Thoracic aorta (tissue), 2 donors: ENCODE measurements around the gene IGF2R. TPM values are rescaled to one million over a fixed set of nuclear protein-coding genes. Genes with fewer than 3 reads are reported as not detected.

Source experiments
- ATAC-seq: fragments of 150-250 bp; one replicate; pipeline ENCODE4 v1.8.0; 2017; ENCODE audit warnings: low read depth; ENCODE audit not compliant: insufficient number of reproducible peaks, low FRiP score
- DNase-seq: peaks from one replicate; pipeline ENCODE4 v3.0.0-alpha.2; 2020; ENCODE audit warnings: low spot score
- H3K27ac ChIP-seq, 2 donors: fragments of 200-600 bp; sonication (generic); 1 replicate in 1 of 2; 2 replicates in 1 of 2; pipeline ENCODE4 v1.5.1; 2016; ENCODE audit warnings: mild to moderate bottlenecking in 2 of 2, moderate library complexity in 2 of 2
- H3K27me3 ChIP-seq: fragments of 200-600 bp; sonication (generic); replicated peaks from 2 replicates; pipeline ENCODE4 v1.6.0; 2016; ENCODE audit warnings: mild to moderate bottlenecking; ENCODE audit not compliant: insufficient read depth
- H3K36me3 ChIP-seq: fragments of 200-600 bp; sonication (generic); one replicate; pipeline ENCODE4 v1.5.1; 2016
- H3K4me1 ChIP-seq, 2 donors: fragments of 200-600 bp; sonication (generic); 1 replicate in 1 of 2; 2 replicates in 1 of 2; pipeline versions ENCODE4 v1.5.1 to v1.6.0; 2016; ENCODE audit warnings: low read depth in 2 of 2, mild to moderate bottlenecking in 1 of 2; ENCODE audit not compliant: control insufficient read depth in 1 of 2
- H3K4me3 ChIP-seq: fragments of 200-600 bp; sonication (generic); 2 replicates; pipeline ENCODE4 v1.5.1; 2016; ENCODE audit warnings: mild to moderate bottlenecking
- H3K9me3 ChIP-seq: fragments of 200-600 bp; sonication (generic); 2 replicates; pipeline ENCODE4 v1.5.1; 2016
- total RNA-seq, 2 donors: library from RNA; depleted of rRNA; stranded (reverse); fragments of >200 nt; gene quantifications; one replicate each; pipeline versions ENCODE4 v1.1.0 to v1.2.3, GENCODE V29; 2016
- TF ChIP-seq, protein P1 (sequence below): fragments of 200-600 bp; sonication (generic); IDR thresholded peaks from one replicate; pipeline ENCODE4 v1.5.1; 2019; ENCODE audit warnings: antibody characterized with exemption

The IGF2R gene
- total RNA-seq, 2 donors from 2014 or later = 82.2 to 88.4 TPM

DNA sequence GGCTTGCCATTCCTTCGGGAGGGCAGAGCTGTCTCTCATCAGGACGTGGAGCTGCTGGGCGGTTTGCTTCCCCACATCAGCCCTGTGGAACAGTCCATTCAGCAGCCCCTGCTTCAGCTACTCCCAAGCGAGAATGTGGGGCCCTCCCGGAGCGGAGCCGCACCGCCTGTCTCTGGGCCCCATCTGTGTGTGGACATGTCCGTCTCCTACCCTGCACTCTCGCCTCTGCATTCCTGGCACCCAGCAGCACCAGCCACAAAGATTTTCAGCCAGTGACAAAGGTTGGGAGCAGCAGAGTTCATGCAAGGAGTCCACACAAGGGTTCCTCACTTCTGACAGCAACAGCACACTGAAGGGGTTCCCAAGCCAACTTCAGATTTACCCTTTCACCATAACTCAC, 123.7 kb downstream of the IGF2R start:
- TF ChIP-seq, protein P1, sequence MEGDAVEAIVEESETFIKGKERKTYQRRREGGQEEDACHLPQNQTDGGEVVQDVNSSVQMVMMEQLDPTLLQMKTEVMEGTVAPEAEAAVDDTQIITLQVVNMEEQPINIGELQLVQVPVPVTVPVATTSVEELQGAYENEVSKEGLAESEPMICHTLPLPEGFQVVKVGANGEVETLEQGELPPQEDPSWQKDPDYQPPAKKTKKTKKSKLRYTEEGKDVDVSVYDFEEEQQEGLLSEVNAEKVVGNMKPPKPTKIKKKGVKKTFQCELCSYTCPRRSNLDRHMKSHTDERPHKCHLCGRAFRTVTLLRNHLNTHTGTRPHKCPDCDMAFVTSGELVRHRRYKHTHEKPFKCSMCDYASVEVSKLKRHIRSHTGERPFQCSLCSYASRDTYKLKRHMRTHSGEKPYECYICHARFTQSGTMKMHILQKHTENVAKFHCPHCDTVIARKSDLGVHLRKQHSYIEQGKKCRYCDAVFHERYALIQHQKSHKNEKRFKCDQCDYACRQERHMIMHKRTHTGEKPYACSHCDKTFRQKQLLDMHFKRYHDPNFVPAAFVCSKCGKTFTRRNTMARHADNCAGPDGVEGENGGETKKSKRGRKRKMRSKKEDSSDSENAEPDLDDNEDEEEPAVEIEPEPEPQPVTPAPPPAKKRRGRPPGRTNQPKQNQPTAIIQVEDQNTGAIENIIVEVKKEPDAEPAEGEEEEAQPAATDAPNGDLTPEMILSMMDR = no peak
- Histone ChIP-seq H3K9me3 (no peaks in the 10 kb centered on the region), H3K36me3 (peaks cover 47% of the 10 kb centered on the region), H3K27ac (no peak overlapping the region), H3K4me1 (peaks cover 5 to 12% of the 10 kb centered on the region in 2 donors), H3K4me3 (no peak overlapping the region), H3K27me3 (no peaks in the 10 kb centered on the region)
- no peak for DNase-seq
- no peak for ATAC-seq

DNA sequence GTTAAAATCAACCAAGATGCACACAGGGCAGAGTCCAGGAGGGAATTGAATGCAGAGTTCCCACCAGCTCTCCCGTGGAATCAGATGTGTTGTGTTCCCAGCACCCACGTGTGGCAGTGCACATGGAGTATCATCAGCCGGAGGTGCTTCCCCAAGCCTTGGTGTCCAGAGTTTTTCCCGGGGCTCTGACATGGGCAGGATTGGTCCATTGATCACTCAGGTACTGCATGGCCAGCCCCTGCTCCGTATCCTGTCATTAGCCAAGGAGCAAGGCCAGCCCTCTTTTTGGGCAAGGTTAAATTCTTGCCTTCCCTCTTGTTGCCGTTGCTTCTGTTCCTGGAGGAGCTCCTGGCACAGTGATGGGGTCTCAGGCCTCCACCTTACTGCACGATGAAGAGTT, 124.2 kb downstream of the IGF2R start:
- Histone ChIP-seq H3K27ac (no peak overlapping the region), H3K36me3 (peaks cover 47% of the 10 kb centered on the region), H3K27me3 (no peaks in the 10 kb centered on the region), H3K9me3 (no peaks in the 10 kb centered on the region), H3K4me1 (peaks cover 5 to 9% of the 10 kb centered on the region in 2 donors), H3K4me3 (no peak overlapping the region)
- TF ChIP-seq, protein P1 = no peak
- DNase-seq (no peak), ATAC-seq (no peak)

DNA sequence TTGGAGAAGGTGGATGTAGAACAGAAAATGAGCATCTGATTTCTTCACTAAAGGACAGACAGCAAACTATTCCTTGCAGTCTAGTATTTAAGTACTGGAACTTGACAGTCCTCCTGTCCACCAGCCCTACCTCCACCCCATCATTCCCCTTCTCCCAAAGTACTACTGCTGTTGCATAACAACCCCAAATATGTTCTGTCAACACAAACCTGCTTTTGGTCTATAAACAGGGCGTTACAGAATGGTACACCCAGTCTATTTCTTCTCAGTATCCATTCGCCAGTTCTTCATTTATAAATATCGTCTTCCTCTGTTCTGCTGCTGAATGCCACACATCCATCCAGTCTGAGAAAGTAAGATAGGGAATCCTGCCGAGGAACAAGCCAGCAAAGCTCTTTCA, 125.1 kb downstream of the IGF2R start:
- ATAC-seq (no peak), DNase-seq (no peak)
- Histone ChIP-seq H3K36me3 (peaks cover 47% of the 10 kb centered on the region), H3K27me3 (no peaks in the 10 kb centered on the region), H3K27ac (no peak overlapping the region), H3K4me3 (no peak overlapping the region), H3K4me1 (peaks cover 1 to 2% of the 10 kb centered on the region in 2 donors), H3K9me3 (no peaks in the 10 kb centered on the region)
- TF ChIP-seq, protein P1 = no peak

DNA sequence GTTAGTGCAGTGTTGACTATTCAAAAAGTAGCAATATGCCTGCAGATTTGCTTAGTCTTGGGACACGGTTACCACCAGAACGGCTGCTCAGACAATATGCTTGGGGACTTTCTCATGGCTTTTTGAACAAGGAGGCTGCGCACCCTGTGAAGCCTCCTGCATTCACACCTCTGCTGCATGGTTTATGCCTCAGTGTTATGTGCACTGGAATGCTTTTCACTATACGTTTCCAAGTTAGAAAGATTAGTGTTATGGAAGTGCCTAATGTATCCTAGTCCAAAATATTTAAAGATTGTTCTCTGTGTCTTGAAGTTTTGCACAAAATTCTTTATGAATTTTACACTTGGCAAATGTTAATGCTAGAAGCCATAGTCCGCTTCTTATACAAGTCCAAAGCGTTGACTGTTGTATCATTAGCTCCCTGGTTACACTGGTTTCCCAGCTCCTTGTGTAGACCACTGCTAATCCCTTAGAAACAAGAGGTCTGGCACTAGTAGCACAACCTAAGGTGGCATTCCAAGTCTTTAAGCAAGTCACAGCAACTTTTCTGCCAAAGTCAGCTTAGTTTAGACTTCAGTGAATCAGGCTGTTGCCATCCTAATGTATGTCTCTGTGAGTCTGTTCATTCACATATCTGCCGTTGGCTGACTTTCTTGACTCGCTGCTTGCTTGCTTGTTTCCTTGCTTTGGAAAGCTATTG, 126.4 kb downstream of the IGF2R start:
- peaks cover 8 to 14% of the 10 kb centered on the region in 2 donors for H3K4me1 ChIP-seq
- H3K27me3 ChIP-seq = no peaks in the 10 kb centered on the region
- ATAC-seq (no peak), DNase-seq (no peak)
- H3K27ac ChIP-seq = no peak overlapping the region
- H3K9me3 ChIP-seq = no peaks in the 10 kb centered on the region
- no peak overlapping the region for H3K4me3 ChIP-seq
- H3K36me3 ChIP-seq = peaks cover 41% of the 10 kb centered on the region
- TF ChIP-seq, protein P1 = no peak

DNA sequence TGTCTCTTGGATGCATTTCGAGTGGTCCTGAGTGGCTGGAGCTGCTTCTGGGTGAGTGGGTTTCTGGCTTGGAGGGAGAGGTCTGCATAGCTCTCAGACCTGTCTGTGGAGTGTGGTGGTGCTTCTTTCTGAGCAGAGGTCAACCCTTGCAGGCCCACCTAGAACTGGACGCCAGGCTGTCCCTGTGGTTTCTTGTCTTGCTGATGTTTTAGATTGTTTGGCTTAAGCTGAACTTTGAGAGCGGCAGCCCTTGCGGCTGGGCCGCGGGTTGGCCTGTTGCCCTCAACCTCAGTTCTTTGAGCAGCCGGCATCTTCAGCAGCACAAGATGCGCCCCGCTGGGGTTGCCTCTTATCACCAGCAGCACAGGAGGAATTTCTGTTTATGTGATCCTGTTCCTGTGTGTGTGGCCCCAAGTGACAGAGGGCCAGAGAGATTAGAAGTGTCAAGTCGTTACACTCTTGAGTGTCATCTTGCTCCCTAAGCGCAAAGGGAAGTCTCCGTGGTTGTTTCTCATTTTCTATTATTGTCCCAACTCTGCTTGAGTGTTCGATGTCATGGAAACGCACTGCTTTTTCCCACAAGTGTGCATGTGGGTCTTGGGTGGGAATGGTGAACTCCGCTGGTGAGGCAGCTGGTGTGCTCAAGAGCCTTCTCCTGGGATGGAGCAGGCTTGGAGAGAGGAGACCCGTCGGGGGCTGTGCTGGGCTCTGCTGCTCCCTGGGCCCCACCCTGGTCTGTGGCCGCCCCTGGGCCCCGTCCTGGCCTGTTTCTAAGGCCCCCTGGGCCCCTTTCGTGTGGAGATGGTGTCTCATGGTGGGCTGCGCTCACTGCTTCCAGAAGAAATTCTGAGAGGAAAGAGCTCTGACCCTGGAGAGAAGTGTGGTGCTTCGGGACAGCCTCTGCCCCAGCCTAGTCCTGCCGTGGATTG, 132.7 kb downstream of the IGF2R start:
- ATAC-seq = no peak
- peak overlapping the region; percentile 35 to 60 for H3K27ac ChIP-seq

More for the DNA sequence above, 132.7 kb downstream of the IGF2R start:
- DNase-seq = no peak
- no peaks in the 10 kb centered on the region for H3K27me3 ChIP-seq
- no peak overlapping the region for H3K4me3 ChIP-seq
- H3K36me3 ChIP-seq = peaks cover 16% of the 10 kb centered on the region
- TF ChIP-seq, protein P1 = no peak
- peaks cover 24 to 47% of the 10 kb centered on the region in 2 donors for H3K4me1 ChIP-seq
- H3K9me3 ChIP-seq = no peaks in the 10 kb centered on the region
